Measurements from ENCODE around the gene LCE7A.
A peak's percentile ranks its signal among the peaks of the same experiment; 100 is the strongest.

The LCE7A gene, protein sequence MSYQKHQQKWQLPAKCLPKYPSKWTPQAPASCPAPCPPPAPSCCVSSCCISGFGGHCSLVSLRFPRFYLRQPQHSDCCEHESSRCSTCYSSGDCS

GRCh38 chr1:152859696-152860095 lies at the start of gene LCE7A:
LCE7A (plus strand) TSS chr1:152859996; CDS start chr1:152860698, 702 bp downstream.
- DNase-seq, result no peak

GRCh38 chr1:152811050-152811449 lies 48.7 kb upstream of the LCE7A start:
- DNase-seq, result no peak

GRCh38 chr1:152811671-152812070 lies 48.1 kb upstream of the LCE7A start, which contains the start of gene LCE1B:
LCE1B (plus strand) TSS chr1:152811971; CDS start chr1:152812447, 476 bp downstream.
- DNase-seq, result no peak

DNA sequence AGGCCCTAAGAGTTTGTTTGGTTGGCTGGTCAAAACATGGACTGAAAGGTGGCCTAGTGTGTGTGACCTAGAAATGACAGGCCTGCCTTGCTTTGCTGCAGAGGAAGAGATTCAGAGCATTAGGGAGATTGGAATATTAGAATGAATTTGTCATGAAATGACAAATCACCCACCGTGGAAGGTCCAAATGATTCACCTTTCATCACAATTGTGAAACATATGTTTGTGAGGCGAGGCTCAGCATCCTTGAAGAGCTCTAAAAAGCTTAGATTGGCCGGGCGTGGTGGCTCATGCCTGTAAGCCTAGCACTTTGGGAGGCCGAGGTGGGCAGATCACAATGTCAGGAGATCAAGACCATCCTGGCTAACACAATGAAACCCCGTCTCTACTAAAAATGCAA lies 42.5 kb upstream of the LCE7A start:
- DNase-seq, result no peak

GRCh38 chr1:152823294-152823693 lies 36.5 kb upstream of the LCE7A start:
- DNase-seq, result no peak

- no peak for DNase-seq
These were observed 34.8 kb upstream of the LCE7A start for GRCh38 chr1:152824964-152825363.

DNA sequence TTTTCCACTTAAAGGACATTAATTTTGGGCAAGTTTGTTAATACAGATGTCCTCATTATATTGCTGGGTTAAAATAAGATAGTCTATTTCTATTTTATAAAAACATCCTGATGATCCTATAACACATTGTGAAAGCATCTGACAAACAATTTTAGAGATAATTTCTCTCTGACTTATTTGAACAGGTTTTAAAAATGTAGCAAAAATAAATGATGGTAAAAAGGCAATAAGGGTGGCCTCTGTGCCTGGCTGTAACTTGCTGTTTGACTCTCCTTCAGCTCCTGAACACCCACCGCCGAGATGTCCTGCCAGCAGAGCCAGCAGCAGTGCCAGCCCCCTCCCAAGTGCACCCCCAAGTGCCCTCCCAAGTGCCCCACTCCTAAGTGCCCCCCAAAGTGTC lies 32.6 kb upstream of the LCE7A start, which contains the start of gene LCE1A:
LCE1A (plus strand) TSS at position 301 of the 400 bp plus-strand sequence; CDS start at position 301, 0 bp downstream.
- no peak for DNase-seq

- DNase-seq, result no peak
These were observed 22.9 kb upstream of the LCE7A start for GRCh38 chr1:152836870-152837269.

DNA sequence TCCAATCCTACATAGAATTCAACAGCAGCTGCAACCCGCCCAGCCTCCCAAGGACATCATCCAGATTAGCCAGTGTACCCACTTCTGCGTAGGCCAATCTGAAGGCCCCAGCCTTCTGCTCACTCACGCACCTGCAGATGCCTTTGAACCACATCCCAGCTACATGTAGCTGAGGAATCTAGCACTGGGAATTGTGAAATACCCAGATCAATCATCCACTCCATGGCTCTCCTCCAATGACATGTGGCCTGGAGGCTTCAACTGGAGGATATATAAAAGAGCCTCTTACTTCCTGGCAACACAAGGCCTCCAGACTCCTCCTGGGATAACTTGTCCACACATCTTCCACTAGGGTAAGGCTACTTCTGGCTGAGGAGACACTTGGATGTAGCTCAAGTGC lies 17.2 kb upstream of the LCE7A start, which contains the start of gene LCE6A:
LCE6A (plus strand) TSS at position 301 of the 400 bp plus-strand sequence. CDS start 665 bp downstream, outside the sequence.
- DNase-seq, result no peak

DNA sequence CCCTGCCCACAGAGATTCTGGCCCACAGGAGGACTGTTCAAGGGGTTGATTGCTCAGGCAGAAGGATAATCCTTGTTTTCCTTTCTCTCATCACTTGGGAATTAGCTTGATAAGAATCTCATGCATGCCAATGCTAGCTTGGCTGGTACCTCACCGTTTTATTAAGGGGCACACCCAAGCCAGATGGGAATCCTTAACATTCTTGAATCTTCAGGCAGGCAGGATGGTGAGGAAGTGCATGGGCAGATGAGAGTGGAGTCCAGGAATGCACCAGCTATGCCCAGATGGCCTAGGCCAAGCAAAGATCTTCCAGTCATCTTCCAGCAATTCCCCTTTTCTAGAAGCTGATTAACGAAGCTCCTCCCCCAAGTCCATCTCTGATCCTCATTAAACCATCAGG lies 4.1 kb upstream of the LCE7A start:
- DNase-seq, result no peak

GRCh38 chr1:152858062-152858461 lies 1.7 kb upstream of the LCE7A start:
- no peak for DNase-seq

- no peak for DNase-seq
These were observed 333 bp downstream of the LCE7A start for GRCh38 chr1:152860129-152860528.

- no peak for DNase-seq
These were observed 1.6 kb downstream of the LCE7A start for GRCh38 chr1:152861374-152861773.

- no peak for DNase-seq
These were observed 4.6 kb downstream of the LCE7A start for GRCh38 chr1:152864443-152864842.

DNA sequence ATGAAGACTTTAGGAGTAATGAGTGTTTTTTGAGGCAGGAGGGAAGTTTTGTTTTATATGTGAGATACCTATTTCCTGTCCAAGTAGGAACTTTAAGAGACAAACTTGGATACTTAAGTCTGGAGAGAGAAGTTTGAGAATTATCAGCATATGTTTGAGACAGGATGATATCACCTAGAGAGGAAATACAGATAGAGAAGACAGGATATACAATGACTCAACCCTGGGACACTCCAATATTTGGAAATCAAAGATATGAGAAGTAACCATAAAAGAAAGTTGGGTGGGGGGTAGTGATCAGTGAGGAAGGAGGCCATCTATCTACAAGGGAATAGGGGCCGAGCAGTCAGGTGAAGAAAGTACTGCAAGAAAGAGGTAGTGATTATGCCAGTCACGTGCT lies 6.5 kb downstream of the LCE7A start:
- no peak for DNase-seq

DNA sequence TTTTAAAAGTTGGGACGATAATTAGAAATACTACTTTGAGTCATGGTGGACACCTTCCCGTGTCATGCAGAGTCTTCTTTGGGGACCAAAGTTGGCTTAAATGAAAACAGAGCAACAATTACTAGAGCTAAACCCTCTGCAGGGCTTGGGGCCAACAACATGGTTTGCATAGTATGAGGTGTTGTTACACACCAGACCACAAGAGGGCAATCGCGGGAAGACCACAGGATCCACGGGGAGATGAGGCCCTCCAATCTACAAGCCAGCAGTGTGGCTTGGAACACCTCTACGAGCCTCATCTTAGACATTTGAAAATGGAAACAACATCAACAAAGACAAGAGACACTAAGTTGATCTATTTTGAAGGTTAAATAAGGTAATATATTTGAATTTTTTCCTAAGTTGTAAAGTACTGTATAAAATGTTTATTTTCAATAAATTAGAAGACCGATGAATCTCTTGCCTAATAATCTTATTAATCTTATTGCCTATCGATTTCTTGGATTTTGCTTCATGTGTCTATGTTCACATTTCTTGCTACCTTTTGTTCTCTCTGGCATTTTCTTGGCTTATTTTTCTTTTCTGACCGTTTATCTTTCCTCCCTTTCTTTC lies 10.1 kb downstream of the LCE7A start:
- DNase-seq, result peak; percentile 15 to 57

GRCh38 chr1:152870831-152871730 lies 11.3 kb downstream of the LCE7A start:
- no peak for DNase-seq

DNA sequence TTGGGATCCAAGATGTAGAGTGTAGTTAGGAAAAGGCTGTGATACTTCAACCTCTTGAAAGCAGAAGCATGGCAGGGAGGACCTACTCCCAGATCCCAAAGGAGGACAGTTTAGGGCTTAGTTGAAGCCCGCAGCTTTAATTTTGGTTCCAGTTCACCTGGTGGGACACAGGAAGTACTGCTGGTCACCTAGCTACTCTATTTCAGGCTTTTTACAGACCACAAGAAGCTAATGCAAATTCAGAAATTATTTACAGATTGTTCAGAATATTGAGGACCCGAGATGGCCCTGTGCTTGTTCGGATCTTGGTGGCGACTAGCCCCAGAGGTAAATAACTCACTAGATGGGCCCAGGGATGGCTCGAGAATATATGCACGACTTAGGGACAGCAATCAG lies 11.9 kb downstream of the LCE7A start:
- DNase-seq, result no peak

GRCh38 chr1:152873495-152873894 lies 13.7 kb downstream of the LCE7A start:
- no peak for DNase-seq

GRCh38 chr1:152876827-152877226 lies 17.0 kb downstream of the LCE7A start:
- no peak for DNase-seq

DNA sequence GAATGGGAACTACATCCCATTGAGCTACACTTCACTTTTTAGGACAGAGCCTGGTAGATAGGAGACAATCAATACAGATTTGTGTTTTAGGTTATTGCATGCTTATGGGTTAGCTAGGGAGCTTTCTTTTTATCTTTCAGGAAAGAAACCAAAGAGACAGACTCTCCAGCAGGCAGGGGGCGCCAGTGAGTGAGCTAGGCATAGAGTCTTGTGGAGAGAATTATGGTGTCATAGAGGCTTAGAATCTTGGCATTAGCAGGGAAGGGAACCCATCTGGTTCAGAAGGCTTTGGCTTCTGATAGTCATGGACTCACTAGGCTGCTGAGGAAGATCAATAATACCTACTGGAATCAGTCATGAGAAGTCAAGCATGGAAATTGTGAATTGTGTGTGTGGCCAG lies 18.2 kb downstream of the LCE7A start, which contains the start of gene SMCP:
SMCP (plus strand) TSS at position 281 of the 400 bp plus-strand sequence. CDS start 6,101 bp downstream, outside the sequence.
- no peak for DNase-seq

GRCh38 chr1:152879559-152880198 lies 19.9 kb downstream of the LCE7A start:
- no peak for DNase-seq

- DNase-seq, result no peak
These were observed 20.5 kb downstream of the LCE7A start for GRCh38 chr1:152880316-152880715.

Measured in CD4-positive, alpha-beta T cell treated with Interferon alpha-2 for 1 hour (primary cell).